ENCODE data around the gene RCAN1. TPM values are rescaled to one million over a fixed set of nuclear protein-coding genes. Genes with fewer than 3 reads are reported as not detected.
A peak's percentile ranks its signal among the peaks of the same experiment; 100 is the strongest.

Gene RCAN1
- total and polyA plus RNA-seq, 9 of the 15 experiments (the other 6 are each of a cell fraction or from before 2014, with no cell fraction given) = 4.4 to 16.5 (median 12.3) TPM

GRCh38 chr21:34611528-34611927, 3.4 kb downstream of the RCAN1 start (continued):
- TF ChIP-seq ZNF318 (IDR thresholded peaks at IDR 0.05; ENCODE audit: borderline replicate concordance in 1 of 2, low read depth in 1 of 2) (no peak), ESRRA (IDR thresholded peaks at IDR 0.05; ENCODE audit: borderline replicate concordance, low read depth) (peak; percentile 40; the same call in 1 of the 2 replicates), SMAD4 (CRISPR knock-in tag; conservative IDR thresholded peaks at IDR 0.05) (no peak), SFPQ (IDR thresholded peaks at IDR 0.05; ENCODE audit: low read depth, low read length) (no peak), RNF219 (CRISPR knock-in tag; IDR thresholded peaks at IDR 0.05) (no peak), TAF15 (IDR thresholded peaks at IDR 0.05; ENCODE audit: low read depth, low read length) (no peak), TCF7 (IDR thresholded peaks at IDR 0.05; ENCODE audit: borderline replicate concordance) (no peak), UBTF (IDR thresholded peaks at IDR 0.05; ENCODE audit: borderline replicate concordance in 1 of 2, low read depth in 2 of 2, low read length in 2 of 2) (no peak), KLF1 (tag; IDR thresholded peaks at IDR 0.05) (no peak), CBFA2T3 (IDR thresholded peaks at IDR 0.05) (no peak), FOXA3 (CRISPR knock-in tag; conservative IDR thresholded peaks at IDR 0.05 in 1 of 2, IDR thresholded peaks at IDR 0.05 in 1 of 2) (peak in 1 of 2 experiments; percentile 38; a peak in 1 of 4 replicates)
